Peyer's patch (tissue), 4 donors: Measurements from ENCODE around the gene DCC. TPM values are rescaled to one million over a fixed set of nuclear protein-coding genes. Genes with fewer than 3 reads are reported as not detected.

Experiments
- DNase-seq, 3 donors: peaks; one replicate each; pipeline ENCODE4 v3.0.0-alpha.2; 2017 to 2019
- H3K27ac ChIP-seq, 4 donors: fragments of 200-600 bp; sonication (generic); one replicate each; pipeline ENCODE4 v1.5.1; 2016 to 2019
- H3K27me3 ChIP-seq, 2 donors: fragments of 200-600 bp; sonication (generic); one replicate each; pipeline ENCODE4 v1.5.1; 2019
- H3K36me3 ChIP-seq, 3 donors: fragments of 200-600 bp; sonication (generic); one replicate each; pipeline ENCODE4 v1.5.1; 2016 to 2019
- H3K4me1 ChIP-seq, 4 donors: fragments of 200-600 bp; sonication (generic); one replicate each; pipeline ENCODE4 v1.5.1; 2016 to 2019
- H3K4me3 ChIP-seq, 4 donors: fragments of 200-600 bp; sonication (generic); 1 replicate in 3 of 4; 2 replicates in 1 of 4; pipeline ENCODE4 v1.5.1; 2016 to 2019; ENCODE audit warnings: mild to moderate bottlenecking in 1 of 4
- H3K9me3 ChIP-seq, 4 donors: fragments of 200-600 bp; sonication (generic); one replicate each; pipeline ENCODE4 v1.5.1; 2016 to 2019; ENCODE audit warnings: mild to moderate bottlenecking in 1 of 4
- CTCF ChIP-seq, 6 experiments: fragments of 450-650 bp in 4 of 6; fragments of 200-600 bp in 2 of 6; sonication (generic) in 1 of 6; IDR thresholded peaks; one replicate each; pipeline ENCODE4 v1.5.1; 2017 to 2019; ENCODE audit warnings: antibody characterized with exemption in 6 of 6, mild to moderate bottlenecking in 3 of 6, moderate library complexity in 1 of 6
- POLR2A ChIP-seq, 2 donors: fragments of 450-650 bp; IDR thresholded peaks; one replicate each; pipeline ENCODE4 v1.5.1; 2017; ENCODE audit warnings: antibody characterized with exemption in 2 of 2, mild to moderate bottlenecking in 2 of 2, moderate library complexity in 2 of 2
- total RNA-seq, 4 donors: library from RNA; depleted of rRNA; stranded (reverse); fragments of >200 nt; gene quantifications; one replicate each; pipeline ENCODE4 v1.1.0, GENCODE V29; 2016

The DCC gene
- total RNA-seq, 4 donors from 2014 or later, result 0.13 TPM; not detected in 3

DNA sequence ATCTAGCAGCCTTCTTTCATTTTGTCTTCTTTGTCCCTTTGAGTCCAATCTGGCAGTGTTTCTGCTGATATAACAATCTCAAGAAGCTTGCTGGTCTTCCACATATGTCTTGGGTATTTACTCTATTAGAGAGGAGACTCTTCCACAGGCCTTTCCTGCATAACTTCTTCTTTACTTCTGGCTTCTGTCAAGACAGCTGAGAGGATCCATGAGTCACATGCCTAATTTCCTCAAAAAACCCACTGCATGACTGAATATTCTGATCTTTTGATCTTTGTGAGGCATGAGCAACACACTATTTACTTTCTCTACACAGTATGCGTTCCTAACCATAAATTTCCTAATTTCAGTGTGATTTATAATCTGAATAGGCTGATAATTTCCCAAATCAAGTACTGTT, 5.1 kb upstream of the DCC start:
- Histone ChIP-seq H3K36me3 (no peaks in the 10 kb centered on the region), H3K9me3 (no peaks in the 10 kb centered on the region), H3K4me1 (peaks cover 0 to 3% (median 0%) of the 10 kb centered on the region in 4 donors), H3K27me3 (no peaks in the 10 kb centered on the region), H3K27ac (no peak overlapping the region), H3K4me3 (no peak overlapping the region)
- no peak for DNase-seq
- no peak for TF ChIP-seq POLR2A (IDR thresholded peaks at IDR 0.05)

DNA sequence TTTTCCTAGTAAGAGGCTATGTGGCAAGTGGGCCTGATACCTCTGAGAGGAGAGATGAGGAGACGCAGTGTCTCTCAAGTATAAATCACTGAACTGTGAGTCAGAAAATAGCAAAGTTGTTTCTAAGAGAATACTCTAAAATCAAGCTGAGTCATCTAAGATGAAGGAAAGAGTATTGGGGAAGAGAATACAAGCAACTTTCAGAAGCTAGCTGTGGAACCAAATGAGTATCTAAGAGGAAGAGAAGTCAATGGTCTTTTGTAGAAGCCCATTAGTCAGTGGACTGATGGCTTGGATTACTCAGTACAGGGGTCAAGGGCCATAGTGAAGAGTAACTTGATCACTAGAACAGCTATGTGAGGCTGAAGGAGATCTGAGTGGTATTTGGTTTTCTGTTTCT, 2.7 kb upstream of the DCC start:
- no peak overlapping the region for H3K4me3 ChIP-seq
- no peak overlapping the region for H3K27ac ChIP-seq
- H3K36me3 ChIP-seq, result no peaks in the 10 kb centered on the region
- no peak for DNase-seq
- H3K27me3 ChIP-seq, result peaks cover 0 to 5% of the 10 kb centered on the region in 2 donors
- H3K4me1 ChIP-seq, result peaks cover 0 to 4% (median 0%) of the 10 kb centered on the region in 4 donors
- no peaks in the 10 kb centered on the region for H3K9me3 ChIP-seq
- no peak for TF ChIP-seq CTCF (IDR thresholded peaks at IDR 0.05)
- TF ChIP-seq POLR2A (IDR thresholded peaks at IDR 0.05), result no peak

DNA sequence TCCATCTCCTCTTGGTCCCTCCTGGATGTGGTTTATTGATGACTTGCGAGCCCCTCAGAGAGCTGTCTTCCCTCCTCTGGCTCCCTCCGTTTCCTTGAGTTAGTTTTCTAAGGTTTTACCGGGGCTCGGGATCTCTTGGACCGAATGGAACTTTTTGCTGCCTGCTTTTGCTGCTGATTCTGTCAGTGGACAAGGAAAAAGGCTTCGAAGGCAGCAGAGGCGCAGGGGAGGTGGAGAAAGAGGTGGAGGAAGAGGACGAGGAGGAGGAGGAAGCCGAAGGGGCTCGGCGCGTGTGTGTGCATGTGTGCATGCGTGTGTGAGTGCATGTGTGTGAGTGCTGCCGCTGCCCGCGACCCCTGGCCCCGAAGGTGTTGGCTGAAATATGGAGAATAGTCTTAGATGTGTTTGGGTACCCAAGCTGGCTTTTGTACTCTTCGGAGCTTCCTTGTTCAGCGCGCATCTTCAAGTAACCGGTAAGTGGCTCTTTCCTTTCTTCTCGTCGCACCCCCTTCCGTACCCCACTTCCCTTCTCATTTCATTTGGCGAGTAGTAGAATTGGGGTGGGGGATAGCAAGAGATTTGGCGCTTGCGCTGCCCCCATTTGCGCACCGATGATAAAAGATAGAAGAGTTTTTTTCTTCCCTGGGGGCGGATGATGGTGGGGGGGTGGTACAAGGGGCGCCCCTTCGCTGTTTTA, 557 bp downstream of the DCC start:
- no peak for TF ChIP-seq CTCF (IDR thresholded peaks at IDR 0.05)
- TF ChIP-seq POLR2A (IDR thresholded peaks at IDR 0.05), result no peak
- no peaks in the 10 kb centered on the region for H3K9me3 ChIP-seq
- H3K27me3 ChIP-seq, result peaks cover 0 to 5% of the 10 kb centered on the region in 2 donors
- H3K36me3 ChIP-seq, result no peaks in the 10 kb centered on the region
- no peak for DNase-seq
- no peak overlapping the region for H3K27ac ChIP-seq
- H3K4me1 ChIP-seq, result peaks cover 0 to 4% (median 0%) of the 10 kb centered on the region in 4 donors
- H3K4me3 ChIP-seq, result peak overlapping the region in 1 of 4 donors; percentile 29

- TF ChIP-seq CTCF (IDR thresholded peaks at IDR 0.05) (no peak), POLR2A (IDR thresholded peaks at IDR 0.05) (no peak)
- Histone ChIP-seq H3K27ac (no peak overlapping the region), H3K4me3 (no peak overlapping the region), H3K4me1 (peaks cover 0 to 4% (median 0%) of the 10 kb centered on the region in 4 donors), H3K36me3 (no peaks in the 10 kb centered on the region), H3K27me3 (peaks cover 0 to 5% of the 10 kb centered on the region in 2 donors), H3K9me3 (no peaks in the 10 kb centered on the region)
- no peak for DNase-seq
Observed at GRCh38 chr18:52341103-52341432, 1.1 kb downstream of the DCC start.

- TF ChIP-seq POLR2A (IDR thresholded peaks at IDR 0.05), result no peak
- no peak for TF ChIP-seq CTCF (IDR thresholded peaks at IDR 0.05)
- Histone ChIP-seq H3K4me1 (peaks cover 0 to 4% (median 0%) of the 10 kb centered on the region in 4 donors), H3K36me3 (no peaks in the 10 kb centered on the region), H3K27ac (no peak overlapping the region), H3K4me3 (no peak overlapping the region), H3K27me3 (peaks cover 0 to 5% of the 10 kb centered on the region in 2 donors), H3K9me3 (no peaks in the 10 kb centered on the region)
- DNase-seq, result no peak
Observed at GRCh38 chr18:52341608-52342381, 1.8 kb downstream of the DCC start.

DNA sequence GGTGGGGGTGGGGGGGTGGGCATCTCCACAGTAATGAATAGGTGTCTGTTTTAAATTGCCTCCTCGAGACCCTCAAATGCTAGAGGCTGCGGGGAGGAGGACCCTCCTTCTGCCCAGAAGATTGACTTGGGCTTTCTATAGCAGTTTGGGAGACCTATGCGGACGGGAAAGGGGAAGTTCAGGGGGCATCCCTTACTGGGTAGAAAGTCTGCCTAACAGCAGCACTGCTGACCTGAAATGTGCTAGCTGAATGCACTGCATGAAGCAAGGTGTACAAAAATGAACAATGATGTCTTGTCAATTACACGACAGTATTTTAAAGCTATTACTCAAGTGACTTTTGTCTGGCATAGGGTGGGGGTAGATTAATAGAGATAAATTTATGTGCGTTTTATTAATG, 2.5 kb downstream of the DCC start:
- no peak overlapping the region for H3K4me3 ChIP-seq
- H3K27me3 ChIP-seq, result peaks cover 0 to 5% of the 10 kb centered on the region in 2 donors
- peaks cover 0 to 4% (median 0%) of the 10 kb centered on the region in 4 donors for H3K4me1 ChIP-seq
- no peak for DNase-seq
- no peaks in the 10 kb centered on the region for H3K9me3 ChIP-seq
- TF ChIP-seq CTCF (IDR thresholded peaks at IDR 0.05), result no peak
- no peak for TF ChIP-seq POLR2A (IDR thresholded peaks at IDR 0.05)
- no peaks in the 10 kb centered on the region for H3K36me3 ChIP-seq
- no peak overlapping the region for H3K27ac ChIP-seq
